NCI-H1930 (cell line): Measurements from ENCODE around the gene CHCHD6.

ENCODE experiments used
- DNase-seq, 2 experiments: peaks; one replicate each; lab custom pipeline; 2025; lab: John Stamatoyannopoulos, UW

CHCHD6 gene

GRCh38 chr3:126743350-126743749 lies 39.3 kb downstream of the CHCHD6 start:
- DNase-seq: no peak

- no peak for DNase-seq
Measured at GRCh38 chr3:126743781-126744180, 39.7 kb downstream of the CHCHD6 start.

GRCh38 chr3:126745760-126746394 lies 41.8 kb downstream of the CHCHD6 start:
- DNase-seq: no peak

- no peak for DNase-seq
Measured at GRCh38 chr3:126746395-126747177, 42.5 kb downstream of the CHCHD6 start.

GRCh38 chr3:126747768-126748167 lies 43.7 kb downstream of the CHCHD6 start:
- DNase-seq: no peak

- no peak for DNase-seq
Measured at GRCh38 chr3:126748701-126749546, 44.9 kb downstream of the CHCHD6 start.

- DNase-seq: no peak
Measured at GRCh38 chr3:126749547-126749875, 45.5 kb downstream of the CHCHD6 start.

GRCh38 chr3:126749931-126750755 lies 46.1 kb downstream of the CHCHD6 start:
- no peak for DNase-seq

GRCh38 chr3:126750756-126751121 lies 46.7 kb downstream of the CHCHD6 start:
- no peak for DNase-seq

- DNase-seq: no peak
Measured at GRCh38 chr3:126751611-126752302, 47.7 kb downstream of the CHCHD6 start.

GRCh38 chr3:126752303-126753190 lies 48.5 kb downstream of the CHCHD6 start:
- peak; percentile 2 to 46 for DNase-seq

GRCh38 chr3:126753191-126754160 lies 49.4 kb downstream of the CHCHD6 start:
- DNase-seq: no peak

- no peak for DNase-seq
Measured at GRCh38 chr3:126755866-126756265, 51.8 kb downstream of the CHCHD6 start.

- DNase-seq: no peak
Measured at GRCh38 chr3:126758026-126758425, 54.0 kb downstream of the CHCHD6 start.

GRCh38 chr3:126758882-126759281 lies 54.8 kb downstream of the CHCHD6 start:
- DNase-seq: no peak

GRCh38 chr3:126760541-126760940 lies 56.5 kb downstream of the CHCHD6 start:
- DNase-seq: no peak

- DNase-seq: no peak
Measured at GRCh38 chr3:126763035-126763434, 59.0 kb downstream of the CHCHD6 start.

- no peak for DNase-seq
Measured at GRCh38 chr3:126765187-126766069, 61.4 kb downstream of the CHCHD6 start.
